ENCODE measurements around the gene OPHN1.

OPHN1 gene

DNA sequence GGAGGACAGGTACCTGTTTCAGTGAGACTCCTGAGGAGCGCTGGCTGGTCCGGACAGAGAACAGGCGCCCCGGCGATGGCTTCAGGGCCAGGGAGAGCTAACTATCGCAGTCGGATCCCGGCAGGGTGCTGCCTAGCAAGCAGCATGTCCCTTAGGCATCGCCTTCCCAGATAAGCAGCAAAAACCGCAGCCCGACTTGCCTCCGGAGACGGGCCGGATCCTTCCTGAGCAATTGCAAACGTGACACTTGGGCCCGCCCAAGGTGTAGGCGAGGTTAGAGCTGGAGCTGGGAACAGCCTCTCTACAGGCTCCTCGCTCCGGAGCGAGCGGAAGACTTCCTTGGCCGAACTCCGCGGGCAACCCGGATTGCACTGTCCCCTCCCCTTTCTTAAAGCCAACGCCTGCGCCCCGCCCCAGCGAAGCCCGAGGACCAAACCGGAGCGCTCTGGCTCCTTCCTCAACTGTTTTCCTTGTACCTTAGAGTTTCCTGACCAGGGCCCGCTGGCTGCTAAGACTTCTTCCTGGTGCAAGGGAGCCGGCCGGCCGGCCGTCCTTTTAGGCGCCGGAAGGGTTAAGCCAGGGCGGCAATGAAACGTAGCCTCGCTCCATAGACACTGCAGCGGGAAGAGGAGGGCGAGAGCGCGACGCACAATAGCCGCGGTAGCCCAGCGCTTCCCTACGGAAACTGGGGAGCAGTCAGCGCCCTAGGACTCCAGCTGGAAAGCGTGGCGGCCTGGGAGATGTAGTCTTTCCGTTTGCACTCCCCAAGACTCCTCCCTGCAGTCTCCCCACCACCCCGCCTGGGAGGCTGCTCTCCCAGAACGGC, at the start of gene OPHN1:
TSS of gene OPHN1 (minus strand) at position 341 of the 826 bp plus-strand sequence. CDS start 475 bp downstream, outside the sequence.
- FAIRE-seq: no peak

GRCh38 chrX:68480969-68481368, 47.7 kb upstream of the OPHN1 start:
- no peak for FAIRE-seq

DNA sequence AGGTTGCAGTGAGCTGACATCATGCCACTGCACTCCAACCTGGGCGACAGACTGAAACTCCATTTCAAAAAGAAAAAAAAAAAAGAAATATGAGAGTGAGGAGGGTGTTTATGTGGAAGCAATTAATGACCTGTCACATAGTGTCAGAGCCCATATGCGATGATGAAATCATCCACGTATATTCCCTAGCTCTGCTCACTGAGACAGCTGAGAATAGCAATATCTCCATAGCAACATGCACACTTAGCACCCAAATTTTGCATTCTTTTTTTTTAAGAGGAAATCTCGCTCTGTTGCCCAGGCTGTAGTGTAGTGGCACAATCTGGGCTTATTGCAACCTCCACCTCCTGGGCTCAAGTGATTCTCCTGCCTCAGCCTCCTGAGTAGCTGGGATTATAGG, 31.5 kb upstream of the OPHN1 start:
- no peak for FAIRE-seq

DNA sequence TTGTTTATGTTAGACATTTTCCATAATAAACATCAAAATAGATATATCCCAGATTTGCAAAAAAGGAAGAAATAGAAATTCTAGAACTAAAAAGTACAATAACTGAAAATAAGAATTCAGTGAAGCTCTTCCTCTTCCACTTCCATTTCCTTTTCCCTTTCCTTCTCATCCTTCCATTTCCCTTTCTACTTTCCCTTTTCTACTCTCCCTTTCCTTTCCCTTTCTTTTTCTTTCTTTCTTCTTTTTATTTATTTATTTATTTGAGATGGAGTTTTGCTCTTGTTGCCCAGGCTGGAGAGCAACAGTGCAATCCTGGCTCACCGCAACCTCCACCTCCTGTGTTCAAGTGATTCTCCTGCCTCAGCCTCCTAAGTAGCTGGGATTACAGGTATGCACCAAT, 30.6 kb upstream of the OPHN1 start:
- FAIRE-seq: no peak

GRCh38 chrX:68462653-68463052, 29.4 kb upstream of the OPHN1 start:
- peak; percentile 30 for FAIRE-seq

GRCh38 chrX:68462197-68462596, 28.9 kb upstream of the OPHN1 start:
- no peak for FAIRE-seq

GRCh38 chrX:68461576-68461975, 28.3 kb upstream of the OPHN1 start:
- no peak for FAIRE-seq

- FAIRE-seq: no peak
These were observed 27.8 kb upstream of the OPHN1 start for GRCh38 chrX:68461093-68461492.

- no peak for FAIRE-seq
These were observed 21.8 kb upstream of the OPHN1 start for GRCh38 chrX:68455151-68455510.

GRCh38 chrX:68454476-68455150, 21.3 kb upstream of the OPHN1 start:
- FAIRE-seq: no peak

DNA sequence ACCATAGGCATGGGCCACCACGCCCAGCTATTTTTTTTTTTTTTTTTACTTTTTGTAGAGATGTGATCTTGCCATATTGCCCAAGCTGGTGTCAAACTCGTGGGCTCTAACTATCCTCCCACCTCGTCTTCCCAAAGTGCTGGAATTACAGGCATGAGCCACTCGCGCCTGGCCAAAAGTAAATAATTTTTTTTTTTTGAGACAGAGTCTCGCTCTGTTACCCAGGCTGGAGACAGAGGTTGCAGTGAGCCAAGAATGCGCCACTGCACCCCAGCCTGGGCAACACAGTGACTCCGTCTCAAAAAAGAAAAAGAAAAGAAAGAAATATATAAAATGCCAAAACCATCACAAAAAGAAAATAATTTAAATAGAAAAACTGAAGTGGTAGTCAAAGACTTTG, 18.4 kb upstream of the OPHN1 start:
- FAIRE-seq: no peak

DNA sequence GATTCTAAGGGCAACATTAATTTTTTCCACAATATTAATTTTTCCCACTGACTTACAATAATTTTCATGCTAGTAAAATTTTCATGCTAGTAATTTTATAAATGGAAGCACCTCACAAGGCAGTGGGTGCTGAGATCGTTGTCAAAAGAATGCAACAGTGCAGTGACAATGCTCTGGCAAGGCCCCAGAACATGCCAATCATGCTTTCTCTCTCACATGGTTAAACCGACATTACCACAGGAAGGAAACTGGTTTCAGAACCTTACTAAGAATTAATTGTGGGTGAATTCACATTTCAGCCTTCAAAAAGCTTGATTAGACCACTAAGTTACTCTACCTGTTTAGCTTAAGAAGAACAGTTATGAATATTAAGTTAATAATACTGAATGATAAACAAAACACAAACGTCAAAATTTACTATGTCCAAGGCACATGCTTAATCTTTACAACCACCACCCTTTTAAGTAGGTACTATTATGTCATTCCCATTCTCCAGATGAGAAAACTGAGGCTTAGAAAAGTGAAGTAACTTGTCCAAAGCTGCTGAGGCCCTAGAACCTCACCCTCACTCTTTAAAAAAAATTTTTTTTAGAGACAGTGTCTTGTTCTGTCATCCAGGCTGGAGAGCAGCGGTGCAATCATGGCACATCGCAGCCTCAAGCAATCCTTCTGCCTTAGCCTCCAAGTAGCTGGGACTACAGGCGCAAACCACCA, 10.0 kb upstream of the OPHN1 start:
- FAIRE-seq: no peak

- FAIRE-seq: no peak
These were observed 7.6 kb upstream of the OPHN1 start for GRCh38 chrX:68440940-68441339.

DNA sequence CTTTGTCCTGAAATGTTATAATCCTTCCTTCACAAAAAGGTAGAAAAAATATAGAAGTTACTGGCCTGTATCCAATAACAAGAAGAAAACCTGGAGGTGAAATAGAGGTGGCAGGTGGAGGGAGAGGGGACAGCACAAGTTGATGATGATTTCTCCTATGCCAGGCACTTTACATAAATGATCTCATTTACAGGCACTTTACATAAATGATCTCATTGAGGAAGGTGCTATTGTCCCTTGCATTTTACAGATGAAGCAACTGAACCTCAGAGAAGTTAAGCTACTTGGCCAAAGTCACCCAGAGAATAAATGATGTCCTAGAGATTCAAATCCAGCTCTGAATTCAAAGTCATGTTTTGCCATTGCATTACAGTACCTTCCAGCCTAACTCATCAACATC, 7.1 kb upstream of the OPHN1 start:
- FAIRE-seq: no peak

GRCh38 chrX:68439341-68439740, 6.0 kb upstream of the OPHN1 start:
- no peak for FAIRE-seq

GRCh38 chrX:68438575-68438974, 5.3 kb upstream of the OPHN1 start:
- FAIRE-seq: no peak

DNA sequence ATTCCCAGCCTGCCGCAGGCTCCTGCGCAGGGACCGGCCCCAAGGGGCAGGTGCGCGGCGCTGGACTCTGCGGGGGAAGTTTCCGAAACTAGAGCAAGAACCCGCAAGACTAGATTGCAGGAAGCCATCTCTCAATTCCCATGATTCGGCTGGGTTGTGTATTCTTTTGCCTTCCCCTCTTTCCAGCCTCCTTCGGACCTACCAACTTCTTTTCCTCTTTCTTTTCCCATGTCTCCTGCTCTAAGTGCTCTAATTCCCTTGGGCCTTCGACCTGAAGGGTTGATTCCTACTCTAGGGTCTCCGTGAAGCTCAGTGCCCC, 645 bp upstream of the OPHN1 start:
- FAIRE-seq: no peak

DNA sequence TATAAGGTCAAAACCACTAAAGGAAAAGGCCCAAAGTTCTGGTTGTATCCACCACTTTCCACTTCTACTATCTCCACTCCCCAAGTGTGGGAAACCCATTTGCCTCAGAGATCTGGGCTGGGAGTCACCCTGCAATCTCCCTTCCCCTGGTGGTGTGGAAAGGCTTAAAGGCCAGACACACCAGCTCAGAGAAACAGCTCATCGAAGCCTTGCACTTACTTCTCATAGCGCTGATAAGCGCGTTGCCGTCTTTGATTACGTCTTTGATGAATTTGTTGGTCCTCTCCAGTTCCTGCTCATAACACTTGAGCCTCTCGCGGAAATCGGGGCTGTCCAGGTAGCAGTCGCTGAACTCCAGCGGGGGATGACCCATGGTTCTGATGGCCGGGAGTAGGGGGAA, 647 bp downstream of the OPHN1 start:
- no peak for FAIRE-seq

- no peak for FAIRE-seq
These were observed 1.5 kb downstream of the OPHN1 start for GRCh38 chrX:68431836-68432235.

DNA sequence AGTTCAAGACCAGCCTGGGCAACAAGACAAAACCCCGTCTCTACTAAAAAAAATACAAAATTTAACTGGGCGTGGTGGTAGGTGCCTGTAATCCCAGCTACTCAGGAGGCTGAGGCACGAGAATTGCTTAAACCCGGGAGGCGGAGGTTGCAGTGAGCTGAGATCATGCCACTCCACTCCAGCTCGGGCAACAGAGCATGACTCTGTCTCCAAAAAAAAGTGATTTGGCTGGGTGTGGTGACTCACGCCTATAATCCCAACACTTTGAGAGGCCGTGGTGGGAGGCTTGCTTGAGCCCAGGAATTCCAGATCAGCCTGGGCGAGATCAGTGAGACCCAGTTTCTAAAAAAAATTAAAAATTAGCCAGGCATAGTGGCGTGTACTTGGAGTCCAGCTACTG, 4.1 kb downstream of the OPHN1 start:
- no peak for FAIRE-seq

DNA sequence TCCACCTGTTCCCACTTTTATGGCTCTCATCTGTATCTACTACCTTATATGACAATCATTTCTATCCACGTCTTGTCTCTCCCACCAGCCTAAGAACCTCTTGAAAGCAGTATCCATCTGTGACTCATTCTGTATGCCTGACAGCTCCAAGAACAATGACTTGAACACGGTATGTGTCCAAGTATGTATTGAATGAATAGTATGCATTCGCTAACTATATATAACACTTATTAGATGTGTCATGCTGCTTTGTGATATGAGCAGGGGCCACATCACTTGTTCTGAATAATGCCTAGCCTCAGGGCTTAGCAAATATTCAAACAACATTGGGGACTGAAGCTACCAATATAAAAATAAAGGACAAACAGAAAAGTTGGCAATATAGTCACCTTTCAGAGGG, 4.9 kb downstream of the OPHN1 start:
- no peak for FAIRE-seq

- no peak for FAIRE-seq
These were observed 8.6 kb downstream of the OPHN1 start for GRCh38 chrX:68424719-68425118.

DNA sequence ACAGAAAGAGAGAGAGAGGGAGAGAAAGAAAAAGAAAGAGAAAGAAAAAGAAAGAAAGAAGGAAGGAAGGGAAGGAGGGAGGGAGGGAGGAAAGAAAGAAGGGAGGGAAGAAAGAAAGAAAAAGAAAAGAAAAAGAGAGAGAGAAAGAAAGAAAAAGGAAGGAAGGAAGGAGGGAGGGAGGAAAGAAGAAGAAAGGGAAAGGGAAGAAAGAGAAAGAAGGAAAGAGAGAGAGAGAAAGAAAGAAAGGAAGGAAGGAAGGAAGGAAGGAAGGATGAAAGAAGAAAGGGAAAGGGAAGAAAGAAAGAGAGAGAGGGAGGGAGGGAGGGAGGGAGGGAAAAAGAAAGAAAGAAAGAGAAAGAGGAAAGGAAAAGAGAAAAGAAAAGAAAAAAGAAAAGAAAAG, 10.8 kb downstream of the OPHN1 start:
- FAIRE-seq: no peak

DNA sequence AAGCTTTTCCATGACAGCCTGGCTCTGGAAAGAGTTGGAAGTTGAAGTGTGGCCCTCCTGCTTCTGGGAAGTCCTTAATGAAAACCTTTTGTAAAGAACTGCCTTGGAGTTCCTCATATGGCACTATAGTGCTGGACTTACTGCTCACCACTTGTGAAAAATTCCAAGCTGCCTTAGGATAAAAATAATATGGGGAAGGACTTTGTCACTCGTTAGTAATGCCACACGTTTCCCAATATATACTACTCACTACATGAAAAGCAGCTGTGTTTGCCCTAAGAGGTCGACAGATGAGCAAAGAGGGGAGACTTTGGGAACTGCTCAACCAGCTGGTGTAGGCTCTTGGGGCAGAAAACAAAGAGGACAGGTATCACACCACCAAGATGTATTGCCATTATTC, 11.7 kb downstream of the OPHN1 start:
- no peak for FAIRE-seq

All from G401.6 (cell line).